PC-3 (cell line): Measurements from ENCODE around the gene CHN1. TPM values are rescaled to one million over a fixed set of nuclear protein-coding genes. Genes with fewer than 3 reads are reported as not detected.
A peak's percentile ranks its signal among the peaks of the same experiment; 100 is the strongest.

Experiments
- ATAC-seq: fragments of 200-7000 bp; cut with Tn5 transposase; 2 replicates; pipeline ENCODE4 v1.9.1; 2020; ENCODE audit warnings: mild to moderate bottlenecking, moderate library complexity
- BruUV-seq: library from RNA; stranded (reverse); fragments of 400-500 nt; replicated peaks from 2 replicates; lab custom pipeline; 2021; lab: Mats Ljungman, UMichigan
- CTCF ChIA-PET: fragments of 300-600 bp; sonication (Branson Sonifier 250); formaldehyde crosslinking; loops from one replicate; lab custom pipeline; 2022; ENCODE audit warnings: antibody characterized with exemption; lab: Charles Lee
- POLR2A ChIA-PET: fragments of 300-600 bp; sonication (Branson Sonifier 250); formaldehyde crosslinking; loops from one replicate; lab custom pipeline; 2022; ENCODE audit warnings: antibody characterized with exemption; ENCODE audit not compliant: unreplicated experiment; lab: Charles Lee
- DNase-seq: peaks from one replicate; pipeline ENCODE4 v3.0.0-alpha.2; 2015
- H2AFZ ChIP-seq: fragments of 300-600 bp; sonication (generic); 2 replicates; pipeline ENCODE4 v1.6.0; 2016; ENCODE audit warnings: antibody characterized with exemption, low read length
- H3F3A ChIP-seq: fragments of 300-600 bp; sonication (generic); one replicate; pipeline ENCODE4 v1.6.0; 2017; ENCODE audit warnings: antibody characterized with exemption, low read length, control low read depth, mild to moderate bottlenecking; ENCODE audit not compliant: unreplicated experiment
- H3K27ac ChIP-seq: fragments of 300-600 bp; sonication (generic); 2 replicates; pipeline ENCODE4 v1.5.1; 2016; ENCODE audit warnings: mild to moderate bottlenecking, low read length
- H3K27me3 ChIP-seq: fragments of 300-600 bp; sonication (generic); 2 replicates; pipeline ENCODE4 v1.6.1; 2016; ENCODE audit warnings: low read length, mixed read lengths
- H3K36me3 ChIP-seq: fragments of 300-600 bp; sonication (generic); 2 replicates; pipeline ENCODE4 v1.6.1; 2016; ENCODE audit warnings: low read depth, mixed run types, low read length, mixed read lengths
- H3K4me1 ChIP-seq: fragments of 300-600 bp; sonication (generic); 2 replicates; pipeline ENCODE4 v1.5.1; 2016; ENCODE audit warnings: low read length; ENCODE audit not compliant: insufficient read depth
- H3K4me2 ChIP-seq: fragments of 300-600 bp; sonication (generic); 2 replicates; pipeline ENCODE4 v1.6.0; 2016; ENCODE audit warnings: low read length
- H3K4me3 ChIP-seq: fragments of 300-600 bp; sonication (generic); 2 replicates; pipeline ENCODE4 v1.5.1; 2016; ENCODE audit warnings: mild to moderate bottlenecking, low read length, mixed read lengths
- H3K79me2 ChIP-seq: fragments of 300-600 bp; sonication (generic); 2 replicates; pipeline ENCODE4 v1.6.1; 2017; ENCODE audit warnings: low read length, mixed read lengths
- H3K9ac ChIP-seq: fragments of 300-600 bp; sonication (generic); 2 replicates; pipeline ENCODE4 v1.6.0; 2016; ENCODE audit warnings: mild to moderate bottlenecking, low read length
- H3K9me2 ChIP-seq: fragments of 300-600 bp; sonication (generic); replicated peaks from 2 replicates; pipeline ENCODE4 v1.6.1; 2016; ENCODE audit warnings: mixed run types, low read length, mixed read lengths
- H3K9me3 ChIP-seq: fragments of 300-600 bp; sonication (generic); 2 replicates; pipeline ENCODE4 v1.6.1; 2016; ENCODE audit warnings: low read length, mixed read lengths
- H4K20me1 ChIP-seq: fragments of 300-600 bp; sonication (generic); 2 replicates; pipeline ENCODE4 v1.6.1; 2016; ENCODE audit warnings: low read length, mixed read lengths
- EZH2 ChIP-seq: fragments of 300-600 bp; sonication (generic); IDR thresholded peaks from one replicate; pipeline ENCODE4 v1.6.1; 2017; ENCODE audit warnings: antibody characterized with exemption, mild to moderate bottlenecking, low read length; ENCODE audit not compliant: unreplicated experiment
- EZH2phosphoT487 ChIP-seq: fragments of 300-600 bp; sonication (generic); IDR thresholded peaks from 2 replicates; pipeline ENCODE4 v1.6.1; 2018; ENCODE audit warnings: mild to moderate bottlenecking, antibody characterized with exemption, low read length, borderline replicate concordance
- intact Hi-C: fragments of 100-400 bp; cut with micrococcal nuclease; formaldehyde crosslinking; loops from 2 replicates; pipeline ENCODE4 v1.9.0; 2023
- total RNA-seq: library from RNA; depleted of rRNA; stranded (reverse); fragments of >200 nt; gene quantifications from 2 replicates; pipeline ENCODE4 v1.2.3, GENCODE V29; 2014
- TF ChIP-seq, protein P1 (sequence below): fragments of 300-600 bp; sonication (generic); conservative IDR thresholded peaks from 2 replicates; pipeline ENCODE4 v1.5.1; 2017; ENCODE audit warnings: antibody characterized with exemption, low read depth, mild to moderate bottlenecking, low read length

The CHN1 gene
- total RNA-seq, 1 experiment from 2014 or later = 7.8 TPM

- peak; percentile 63 for DNase-seq
- H3K9ac ChIP-seq = no peak within 1 kb of the TSS
- ChIA-PET CTCF (interaction anchor here (0.8 to 1.8 kb wide), 3 partner anchors 15 to 61 kb away, joined by 3 to 25 read pairs (median 6); no protein-coding TSS in a partner anchor), POLR2A (no interaction called here)
- H3K27me3 ChIP-seq = no peaks in the 10 kb centered on the region
- peaks cover 30% of the 10 kb centered on the region for H3K4me1 ChIP-seq
- no peaks in the 10 kb centered on the region for H3F3A ChIP-seq
- peak; percentile 76 for ATAC-seq
- no peaks in the 10 kb centered on the region for H3K36me3 ChIP-seq
- intact Hi-C loops = loop anchor here (5.0 kb wide), 1 partner anchor 1238 kb away; the partner anchor contains the start of gene LNPK
- H3K4me2 ChIP-seq = peak within 1 kb of the TSS; percentile 50
- TF ChIP-seq EZH2 = no peak
- no peak for TF ChIP-seq EZH2phosphoT487
- TF ChIP-seq, protein P1, sequence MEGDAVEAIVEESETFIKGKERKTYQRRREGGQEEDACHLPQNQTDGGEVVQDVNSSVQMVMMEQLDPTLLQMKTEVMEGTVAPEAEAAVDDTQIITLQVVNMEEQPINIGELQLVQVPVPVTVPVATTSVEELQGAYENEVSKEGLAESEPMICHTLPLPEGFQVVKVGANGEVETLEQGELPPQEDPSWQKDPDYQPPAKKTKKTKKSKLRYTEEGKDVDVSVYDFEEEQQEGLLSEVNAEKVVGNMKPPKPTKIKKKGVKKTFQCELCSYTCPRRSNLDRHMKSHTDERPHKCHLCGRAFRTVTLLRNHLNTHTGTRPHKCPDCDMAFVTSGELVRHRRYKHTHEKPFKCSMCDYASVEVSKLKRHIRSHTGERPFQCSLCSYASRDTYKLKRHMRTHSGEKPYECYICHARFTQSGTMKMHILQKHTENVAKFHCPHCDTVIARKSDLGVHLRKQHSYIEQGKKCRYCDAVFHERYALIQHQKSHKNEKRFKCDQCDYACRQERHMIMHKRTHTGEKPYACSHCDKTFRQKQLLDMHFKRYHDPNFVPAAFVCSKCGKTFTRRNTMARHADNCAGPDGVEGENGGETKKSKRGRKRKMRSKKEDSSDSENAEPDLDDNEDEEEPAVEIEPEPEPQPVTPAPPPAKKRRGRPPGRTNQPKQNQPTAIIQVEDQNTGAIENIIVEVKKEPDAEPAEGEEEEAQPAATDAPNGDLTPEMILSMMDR = no peak
- no peaks in the 10 kb centered on the region for H3K9me2 ChIP-seq
- H3K4me3 ChIP-seq = no peak within 1 kb of the TSS
- H3K79me2 ChIP-seq = no peaks in the 10 kb centered on the region
- H2AFZ ChIP-seq = no peak within 1 kb of the TSS
- BruUV-seq = TSS peak; percentile 35
- no peak within 1 kb of the TSS for H3K27ac ChIP-seq
- H3K9me3 ChIP-seq = no peaks in the 10 kb centered on the region
- H4K20me1 ChIP-seq = no peaks in the 10 kb centered on the region
Measured at GRCh38 chr2:174764280-174765255, 240.6 kb downstream of the CHN1 start, which contains the start of gene CHRNA1. Gene CHRNA1, minus strand, starts transcription at chr2:174764472. Its CDS starts 78 bp downstream, at chr2:174764394.

DNA sequence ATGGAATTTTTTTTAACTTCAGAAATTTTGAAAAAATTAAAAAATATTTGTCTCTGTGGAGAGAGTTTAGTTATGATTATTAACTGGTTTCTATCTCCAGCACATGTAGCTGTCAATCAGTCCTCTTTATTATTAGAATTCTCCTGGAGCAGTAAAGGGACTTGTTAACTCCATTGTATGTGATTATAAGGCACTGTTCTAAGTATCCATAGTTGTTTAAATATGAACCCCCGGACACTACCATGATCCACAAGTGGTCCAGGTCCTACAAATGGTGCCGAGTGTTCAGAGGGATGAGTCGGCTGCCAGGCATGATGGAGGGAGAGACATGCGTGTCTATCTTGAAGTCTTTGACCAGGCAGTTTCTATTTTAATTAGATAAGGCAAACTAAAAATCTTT, 241.4 kb downstream of the CHN1 start:
- Histone ChIP-seq H3K4me2 (peak overlapping the region; percentile 50), H3K4me3 (no peak overlapping the region), H3K9ac (no peak overlapping the region), H3K79me2 (no peaks in the 10 kb centered on the region), H3K4me1 (peaks cover 30% of the 10 kb centered on the region), H3K9me2 (no peaks in the 10 kb centered on the region), H3K27me3 (no peaks in the 10 kb centered on the region), H3F3A (no peaks in the 10 kb centered on the region), H3K9me3 (no peaks in the 10 kb centered on the region), H3K27ac (no peak overlapping the region), H4K20me1 (no peaks in the 10 kb centered on the region), H2AFZ (no peak overlapping the region), H3K36me3 (no peaks in the 10 kb centered on the region)
- POLR2A ChIA-PET = no interaction called here
- TF ChIP-seq EZH2phosphoT487 = no peak
- DNase-seq = no peak
- intact Hi-C loops = loop anchor here (2.0 to 5.0 kb wide), 2 partner anchors 15 to 1239 kb away; partner anchors contain the start of gene LNPK
- CTCF ChIA-PET = interaction anchor here (0.8 to 1.8 kb wide), 2 partner anchors 15 to 60 kb away, joined by 3 to 25 read pairs; no protein-coding TSS in a partner anchor
- peak; percentile 7; the same call in 1 of the 2 replicates for ATAC-seq
- BruUV-seq = no TSS peak

- Histone ChIP-seq H4K20me1 (no peaks in the 10 kb centered on the region), H3F3A (no peaks in the 10 kb centered on the region), H3K9ac (no peak overlapping the region), H2AFZ (no peak overlapping the region), H3K4me3 (no peak overlapping the region), H3K79me2 (no peaks in the 10 kb centered on the region), H3K9me3 (no peaks in the 10 kb centered on the region), H3K27me3 (no peaks in the 10 kb centered on the region), H3K36me3 (no peaks in the 10 kb centered on the region), H3K9me2 (no peaks in the 10 kb centered on the region), H3K27ac (no peak overlapping the region), H3K4me1 (peaks cover 30% of the 10 kb centered on the region), H3K4me2 (no peak overlapping the region)
- intact Hi-C loops = loop anchor here (2.0 to 5.0 kb wide), 2 partner anchors 14 to 1240 kb away; partner anchors contain the start of gene LNPK
- ChIA-PET POLR2A (interaction anchor here (0.5 to 0.7 kb wide), 2 partner anchors 413 to 775 kb away, joined by 5 to 8 read pairs; no protein-coding TSS in a partner anchor), CTCF (interaction anchor here (1.8 kb wide), 1 partner anchor 14 kb away, joined by 25 read pairs; no protein-coding TSS in a partner anchor)
- no peak for ATAC-seq
- BruUV-seq = no TSS peak
- TF ChIP-seq EZH2 (no peak), EZH2phosphoT487 (no peak)
- TF ChIP-seq, protein P1 = no peak
- DNase-seq = no peak
Measured at GRCh38 chr2:174762464-174762863, 242.7 kb downstream of the CHN1 start.
